Upper lobe of right lung (tissue), 1 donor: Measurements from ENCODE around the gene CAMK2G. TPM values are rescaled to one million over a fixed set of nuclear protein-coding genes. Genes with fewer than 3 reads are reported as not detected.

ENCODE experiments used
- ATAC-seq: fragments of 200-7000 bp; cut with Tn5 transposase; one replicate; pipeline ENCODE4 v1.9.1; 2020; ENCODE audit warnings: mild to moderate bottlenecking, moderate library complexity
- DNase-seq: peaks from one replicate; pipeline ENCODE4 v3.0.0-alpha.2; 2020
- H3K27ac ChIP-seq: fragments of 200-600 bp; one replicate; pipeline ENCODE4 v1.8.0; 2022
- H3K27me3 ChIP-seq: fragments of 200-600 bp; one replicate; pipeline ENCODE4 v1.8.0; 2022; ENCODE audit warnings: mild to moderate bottlenecking
- H3K36me3 ChIP-seq: fragments of 200-600 bp; one replicate; pipeline ENCODE4 v1.8.0; 2022
- H3K4me1 ChIP-seq: fragments of 200-600 bp; one replicate; pipeline ENCODE4 v1.8.0; 2022
- H3K4me3 ChIP-seq: fragments of 200-600 bp; one replicate; pipeline ENCODE4 v1.8.0; 2022; ENCODE audit warnings: mild to moderate bottlenecking
- H3K9me3 ChIP-seq: fragments of 200-600 bp; one replicate; pipeline ENCODE4 v1.8.0; 2022
- intact Hi-C: fragments of 100-400 bp; cut with DNase I; formaldehyde crosslinking; loops from one replicate; pipeline ENCODE4 v1.11.0; 2022
- total RNA-seq: library from RNA; stranded (reverse); fragmentation: NEBNext Ultra II Directional; extraction: Animal tissue kit (Norgen Biotek cat#: 25700); gene quantifications from one replicate; pipeline ENCODE4 v1.2.1, GENCODE V29; 2021
- TF ChIP-seq, protein P1 (sequence below): fragments of 200-600 bp; IDR thresholded peaks from one replicate; pipeline ENCODE4 v1.8.0; 2022; ENCODE audit warnings: antibody characterized with exemption
- donor health status: DM: no; HTN: yes; CAD: no; lungs with severe emphysema.

The CAMK2G gene
- total RNA-seq, 1 donor from 2014 or later: 36.2 TPM

DNA sequence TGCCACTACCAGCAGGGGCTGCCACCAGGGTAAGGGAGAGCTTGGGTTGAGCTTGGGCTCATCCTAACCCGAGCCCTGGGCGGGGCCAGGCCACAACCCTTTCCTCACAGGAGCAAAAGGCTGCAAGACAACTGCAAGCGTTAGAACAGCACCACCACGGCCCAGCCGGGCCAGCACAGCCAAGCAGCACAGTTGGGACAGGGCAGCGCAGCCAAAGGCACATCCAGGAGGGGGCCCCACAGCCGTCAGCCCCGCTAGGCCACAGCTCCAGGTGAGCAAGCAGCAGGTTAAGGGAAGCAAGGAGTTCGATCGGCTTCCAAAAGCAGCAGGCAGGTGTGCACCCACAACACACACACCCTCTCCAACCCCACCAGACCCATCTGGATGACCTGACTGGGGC lies 56.0 kb downstream of the CAMK2G start:
- H3K9me3 ChIP-seq: no peaks in the 10 kb centered on the region
- peaks cover 15% of the 10 kb centered on the region for H3K4me1 ChIP-seq
- peaks cover 36% of the 10 kb centered on the region for H3K36me3 ChIP-seq
- TF ChIP-seq, protein P1, sequence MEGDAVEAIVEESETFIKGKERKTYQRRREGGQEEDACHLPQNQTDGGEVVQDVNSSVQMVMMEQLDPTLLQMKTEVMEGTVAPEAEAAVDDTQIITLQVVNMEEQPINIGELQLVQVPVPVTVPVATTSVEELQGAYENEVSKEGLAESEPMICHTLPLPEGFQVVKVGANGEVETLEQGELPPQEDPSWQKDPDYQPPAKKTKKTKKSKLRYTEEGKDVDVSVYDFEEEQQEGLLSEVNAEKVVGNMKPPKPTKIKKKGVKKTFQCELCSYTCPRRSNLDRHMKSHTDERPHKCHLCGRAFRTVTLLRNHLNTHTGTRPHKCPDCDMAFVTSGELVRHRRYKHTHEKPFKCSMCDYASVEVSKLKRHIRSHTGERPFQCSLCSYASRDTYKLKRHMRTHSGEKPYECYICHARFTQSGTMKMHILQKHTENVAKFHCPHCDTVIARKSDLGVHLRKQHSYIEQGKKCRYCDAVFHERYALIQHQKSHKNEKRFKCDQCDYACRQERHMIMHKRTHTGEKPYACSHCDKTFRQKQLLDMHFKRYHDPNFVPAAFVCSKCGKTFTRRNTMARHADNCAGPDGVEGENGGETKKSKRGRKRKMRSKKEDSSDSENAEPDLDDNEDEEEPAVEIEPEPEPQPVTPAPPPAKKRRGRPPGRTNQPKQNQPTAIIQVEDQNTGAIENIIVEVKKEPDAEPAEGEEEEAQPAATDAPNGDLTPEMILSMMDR: no peak
- no peak overlapping the region for H3K4me3 ChIP-seq
- H3K27ac ChIP-seq: no peak overlapping the region
- intact Hi-C loops: no loop called here
- ATAC-seq (no peak), DNase-seq (no peak)
- no peaks in the 10 kb centered on the region for H3K27me3 ChIP-seq

DNA sequence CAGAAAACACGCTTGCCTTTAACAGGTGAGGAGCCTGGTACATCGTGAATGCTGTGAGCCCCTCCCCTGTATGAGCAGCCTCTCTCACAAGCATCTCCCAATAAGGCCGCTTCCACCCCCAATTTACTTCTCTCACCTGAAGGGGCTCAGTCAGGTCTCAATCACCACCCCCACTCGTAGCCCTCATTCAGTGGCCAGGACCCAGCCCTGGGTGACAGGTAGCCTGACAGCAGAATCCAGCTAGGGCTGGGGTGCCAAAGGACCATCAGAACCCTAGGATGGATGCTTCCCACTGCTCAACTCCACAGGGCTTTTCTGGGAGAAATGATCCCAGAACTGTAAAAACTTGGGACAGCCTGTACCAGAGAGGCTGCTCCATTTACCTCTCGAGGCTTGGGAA lies 56.5 kb downstream of the CAMK2G start:
- DNase-seq (no peak), ATAC-seq (no peak)
- Histone ChIP-seq H3K36me3 (peaks cover 37% of the 10 kb centered on the region), H3K27ac (no peak overlapping the region), H3K4me3 (no peak overlapping the region), H3K4me1 (peaks cover 15% of the 10 kb centered on the region), H3K27me3 (no peaks in the 10 kb centered on the region), H3K9me3 (no peaks in the 10 kb centered on the region)
- TF ChIP-seq, protein P1: no peak
- intact Hi-C loops: no loop called here

DNA sequence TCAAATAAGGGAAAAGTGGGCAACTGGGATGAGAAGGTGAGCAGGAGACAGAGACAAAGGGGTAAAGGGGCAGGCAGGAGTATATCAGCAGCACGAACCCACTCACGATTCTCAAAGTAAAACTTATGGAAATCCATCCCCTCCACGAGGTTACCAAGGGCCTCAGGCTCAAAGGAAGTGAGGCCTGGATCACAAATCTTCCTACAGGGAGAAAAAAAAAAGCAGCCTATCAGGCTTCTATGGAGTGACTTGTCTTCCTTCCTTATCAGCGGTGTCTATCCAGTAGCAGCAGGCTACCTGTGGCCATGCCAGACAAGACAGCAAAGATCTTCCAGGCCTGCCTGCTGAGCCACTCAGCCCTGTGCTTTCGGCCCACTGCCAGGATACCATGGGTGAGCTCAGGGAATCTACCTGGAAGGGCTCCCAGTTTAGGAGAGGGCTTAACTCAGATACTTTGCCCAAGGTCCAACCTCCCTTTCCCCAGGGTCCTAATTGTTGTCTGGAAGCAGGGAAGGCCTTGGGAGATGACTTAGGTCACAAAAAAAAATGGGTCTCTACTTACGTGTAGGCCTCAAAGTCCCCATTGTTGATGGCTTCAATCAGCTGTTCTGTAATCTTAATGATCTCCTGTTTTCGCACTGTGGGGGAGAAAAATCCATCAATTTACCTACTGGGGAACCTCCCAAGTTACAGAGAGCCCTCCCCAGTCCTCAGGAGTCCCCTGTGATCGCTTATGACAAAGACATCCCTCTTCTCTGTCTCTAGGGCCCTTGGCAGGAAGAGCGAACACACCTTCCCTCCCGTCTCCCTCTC lies 57.2 kb downstream of the CAMK2G start:
- H3K4me1 ChIP-seq: peaks cover 15% of the 10 kb centered on the region
- H3K36me3 ChIP-seq: peaks cover 37% of the 10 kb centered on the region
- H3K27me3 ChIP-seq: no peaks in the 10 kb centered on the region
- no peak for ATAC-seq
- no peak overlapping the region for H3K27ac ChIP-seq
- no peak overlapping the region for H3K4me3 ChIP-seq
- intact Hi-C loops: no loop called here
- TF ChIP-seq, protein P1: no peak
- no peak for DNase-seq
- H3K9me3 ChIP-seq: no peaks in the 10 kb centered on the region

DNA sequence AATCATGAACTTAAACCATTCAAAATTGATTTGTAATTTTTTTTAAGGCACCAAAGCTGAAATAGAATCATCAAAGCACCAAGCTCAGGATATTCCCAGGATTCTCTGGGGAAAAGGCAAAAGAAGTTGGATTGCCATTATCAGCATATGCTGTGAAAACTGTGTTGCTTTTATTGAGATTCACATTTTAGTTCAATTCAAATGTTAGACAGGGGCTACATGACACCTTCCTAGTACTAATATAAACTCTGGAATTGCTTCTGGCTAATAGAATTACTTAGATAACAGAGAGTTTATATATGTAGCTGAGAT lies 58.7 kb downstream of the CAMK2G start:
- Histone ChIP-seq H3K9me3 (no peaks in the 10 kb centered on the region), H3K36me3 (peaks cover 30% of the 10 kb centered on the region), H3K4me1 (peaks cover 15% of the 10 kb centered on the region), H3K27ac (peak overlapping the region; percentile 31), H3K27me3 (no peaks in the 10 kb centered on the region), H3K4me3 (no peak overlapping the region)
- DNase-seq (no peak), ATAC-seq (no peak)
- intact Hi-C loops: no loop called here
- TF ChIP-seq, protein P1: no peak

DNA sequence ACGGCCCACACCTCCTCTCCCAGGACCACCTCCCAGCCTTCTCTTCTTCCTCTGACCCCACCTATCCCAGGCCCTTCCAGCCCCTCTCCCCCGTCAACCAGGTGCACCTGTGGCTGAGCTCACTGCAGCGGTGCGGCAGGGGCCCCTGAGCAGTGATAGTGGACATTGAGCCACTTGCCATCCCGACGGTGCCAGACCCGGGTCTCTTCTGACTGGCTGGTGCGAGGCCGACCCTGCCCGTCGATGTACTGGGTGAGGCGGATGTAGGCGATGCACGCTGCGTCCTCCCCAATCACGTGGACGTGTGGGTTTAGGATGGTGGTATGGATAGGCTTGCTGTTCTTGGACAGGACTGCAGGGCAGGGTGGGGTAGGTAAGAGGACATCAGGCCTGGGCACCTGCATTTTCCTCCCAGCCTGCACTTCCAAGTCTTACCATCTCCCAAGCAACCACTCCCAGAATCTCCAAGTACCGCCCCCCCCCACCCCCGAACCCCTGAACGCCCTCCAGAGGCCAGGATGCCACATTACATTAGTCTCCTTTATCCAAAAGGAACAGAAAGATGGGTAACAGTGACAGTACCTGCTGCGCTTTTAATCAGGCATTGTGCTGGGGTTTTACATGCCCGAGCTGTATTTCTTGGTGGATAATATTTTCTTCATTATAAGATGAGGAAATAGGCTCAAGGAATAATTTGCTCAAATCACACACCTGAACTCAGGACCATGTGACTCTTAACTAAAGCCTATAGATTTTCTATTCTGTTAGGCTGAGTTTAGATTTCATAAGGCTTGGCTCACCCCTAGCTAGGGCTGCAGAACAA lies 59.2 kb downstream of the CAMK2G start:
- Histone ChIP-seq H3K9me3 (no peaks in the 10 kb centered on the region), H3K27me3 (no peaks in the 10 kb centered on the region), H3K27ac (no peak overlapping the region), H3K4me1 (peaks cover 21% of the 10 kb centered on the region), H3K36me3 (peaks cover 30% of the 10 kb centered on the region), H3K4me3 (no peak overlapping the region)
- intact Hi-C loops: no loop called here
- DNase-seq: no peak
- TF ChIP-seq, protein P1: no peak
- ATAC-seq: no peak
